ENCODE results near the gene LYPD5. TPM values are rescaled to one million over a fixed set of nuclear protein-coding genes. Genes with fewer than 3 reads are reported as not detected.

The LYPD5 gene
- total and polyA plus RNA-seq, 2 of the 8 experiments (the other 6 are each of a cell fraction or from before 2014, with no cell fraction given): 0.74 to 4.3 TPM

- no peak for TF ChIP-seq TEAD4 (IDR thresholded peaks at IDR 0.05; ENCODE audit: low read depth, low read length)
- TF ChIP-seq SP1 (IDR thresholded peaks at IDR 0.05; ENCODE audit: low read depth, low read length): no peak
- no peak for TF ChIP-seq NRF1 (IDR thresholded peaks at IDR 0.05; ENCODE audit: low read depth, low read length)
- TF ChIP-seq SAP30 (IDR thresholded peaks at IDR 0.05; ENCODE audit: insufficient read depth, insufficient replicate concordance, low read length): peak; percentile 75
- TF ChIP-seq RNF2 (IDR thresholded peaks at IDR 0.05; ENCODE audit: borderline replicate concordance, low read depth, low read length, missing control alignments, poor library complexity, severe bottlenecking): no peak
- TF ChIP-seq KDM1A (IDR thresholded peaks at IDR 0.05; ENCODE audit: borderline replicate concordance, low read length): no peak
- no peak for TF ChIP-seq CHD2 (IDR thresholded peaks at IDR 0.05; ENCODE audit: low read length)
- no peak for TF ChIP-seq SRF (IDR thresholded peaks at IDR 0.05; ENCODE audit: low read depth, low read length)
- no peak for TF ChIP-seq SUZ12 (IDR thresholded peaks at IDR 0.05; ENCODE audit: low read length)
- TF ChIP-seq TAF7 (optimal IDR thresholded peaks at IDR 0.05; ENCODE audit: borderline replicate concordance, low read depth, low read length): peak; percentile 91
- TF ChIP-seq SIX5 (IDR thresholded peaks at IDR 0.05; ENCODE audit: low read depth, low read length): no peak
Observed at GRCh38 chr19:43789029-43789428, 13.2 kb downstream of the LYPD5 start (continued).
